Activated T-cell treated with anti-CD3 and anti-CD28 coated beads, Interleukin-2, amount 50 U/mL, for 24 hours (primary cell): ENCODE results near the gene GNG2.

Experiments used
- DNase-seq: peaks from one replicate; pipeline ENCODE4 v3.0.0-alpha.2; 2020
- H3K27ac Mint-ChIP-seq: 2 replicates; pipeline ENCODE4 v1.8.0; 2020; ENCODE audit warnings: mild to moderate bottlenecking, mixed read lengths
- H3K27me3 Mint-ChIP-seq: 2 replicates; pipeline ENCODE4 v1.8.0; 2020; ENCODE audit warnings: mixed read lengths
- H3K36me3 Mint-ChIP-seq: 2 replicates; pipeline ENCODE4 v1.8.0; 2020; ENCODE audit warnings: low read depth, mixed read lengths
- H3K4me1 Mint-ChIP-seq: 2 replicates; pipeline ENCODE4 v1.8.0; 2020; ENCODE audit warnings: low read depth, mixed read lengths
- H3K4me3 Mint-ChIP-seq: 2 replicates; pipeline ENCODE4 v1.8.0; 2020; ENCODE audit warnings: mild to moderate bottlenecking, moderate library complexity, mixed read lengths
- H3K9me3 Mint-ChIP-seq: 2 replicates; pipeline ENCODE4 v1.8.0; 2020; ENCODE audit warnings: mixed read lengths

The GNG2 gene

DNA sequence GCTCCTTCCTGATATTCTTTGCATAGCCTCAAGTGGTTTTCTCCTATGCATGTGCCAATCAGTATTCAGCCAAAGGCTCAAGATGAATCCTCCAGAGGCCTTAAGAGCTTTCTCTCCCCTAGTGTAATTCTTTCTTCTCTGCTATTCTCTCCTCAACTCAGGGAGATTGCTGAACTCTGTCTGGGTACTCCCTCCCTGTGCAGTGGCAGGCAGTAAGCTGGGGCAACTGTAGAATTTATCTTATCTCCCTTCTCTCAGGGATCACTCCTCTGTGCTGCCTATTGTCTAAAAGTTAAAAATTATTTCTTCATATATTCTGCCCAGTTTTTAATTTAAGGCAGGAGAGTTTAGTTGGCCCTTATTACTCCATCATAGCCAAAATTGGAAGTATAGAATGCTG lies 100.5 kb downstream of the GNG2 start:
- Mint-ChIP-seq H3K4me3 (no peak overlapping the region), H3K27me3 (no peaks in the 10 kb centered on the region), H3K36me3 (peaks cover 86% of the 10 kb centered on the region), H3K9me3 (peaks cover 32% of the 10 kb centered on the region), H3K4me1 (peaks cover 51% of the 10 kb centered on the region), H3K27ac (peak overlapping the region; percentile 53)
- DNase-seq: no peak

DNA sequence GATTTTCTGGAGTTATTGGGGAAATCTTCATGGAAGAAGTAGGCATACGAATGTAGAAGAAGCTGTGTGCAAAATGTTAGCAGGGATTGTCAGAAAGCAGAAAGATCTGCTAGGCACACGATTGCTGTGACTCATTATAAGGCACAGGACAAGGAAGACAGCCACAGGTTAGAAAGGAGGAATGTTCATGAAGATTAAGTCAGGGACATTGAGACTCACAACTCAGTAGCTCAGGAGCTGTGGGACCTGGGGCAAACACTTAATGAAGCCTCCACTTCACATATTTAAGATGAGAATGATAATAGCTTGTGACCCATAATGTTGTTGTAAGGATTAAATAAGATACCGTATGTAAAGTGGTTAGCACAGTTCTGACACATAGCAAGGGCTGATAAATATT lies 102.3 kb downstream of the GNG2 start:
- Mint-ChIP-seq H3K9me3 (peaks cover 22% of the 10 kb centered on the region), H3K27me3 (no peaks in the 10 kb centered on the region), H3K27ac (peak overlapping the region; percentile 74), H3K36me3 (peaks cover 81% of the 10 kb centered on the region), H3K4me3 (peak overlapping the region; percentile 6), H3K4me1 (peaks cover 48% of the 10 kb centered on the region)
- DNase-seq: no peak

GRCh38 chr14:51963286-51963685 lies 102.9 kb downstream of the GNG2 start:
- H3K27me3 Mint-ChIP-seq: no peaks in the 10 kb centered on the region
- peak overlapping the region; percentile 45 for H3K4me3 Mint-ChIP-seq
- H3K36me3 Mint-ChIP-seq: peaks cover 81% of the 10 kb centered on the region
- H3K9me3 Mint-ChIP-seq: peaks cover 19% of the 10 kb centered on the region
- H3K27ac Mint-ChIP-seq: peak overlapping the region; percentile 74
- H3K4me1 Mint-ChIP-seq: peaks cover 48% of the 10 kb centered on the region
- DNase-seq: no peak

GRCh38 chr14:51967521-51967920 lies 107.1 kb downstream of the GNG2 start:
- H3K27me3 Mint-ChIP-seq: no peaks in the 10 kb centered on the region
- DNase-seq: no peak
- H3K4me1 Mint-ChIP-seq: peaks cover 16% of the 10 kb centered on the region
- peaks cover 58% of the 10 kb centered on the region for H3K36me3 Mint-ChIP-seq
- H3K4me3 Mint-ChIP-seq: no peak overlapping the region
- H3K9me3 Mint-ChIP-seq: no peaks in the 10 kb centered on the region
- peak overlapping the region; percentile 30 for H3K27ac Mint-ChIP-seq

- Mint-ChIP-seq H3K27ac (peak overlapping the region; percentile 3), H3K4me1 (peaks cover 1% of the 10 kb centered on the region), H3K36me3 (peaks cover 38% of the 10 kb centered on the region), H3K4me3 (no peak overlapping the region), H3K27me3 (no peaks in the 10 kb centered on the region), H3K9me3 (no peaks in the 10 kb centered on the region)
- no peak for DNase-seq
These were observed 109.6 kb downstream of the GNG2 start for GRCh38 chr14:51969852-51970540.

- Mint-ChIP-seq H3K4me1 (peaks cover 1% of the 10 kb centered on the region), H3K9me3 (no peaks in the 10 kb centered on the region), H3K27ac (no peak overlapping the region), H3K36me3 (peaks cover 18% of the 10 kb centered on the region), H3K27me3 (no peaks in the 10 kb centered on the region), H3K4me3 (no peak overlapping the region)
- no peak for DNase-seq
These were observed 112.2 kb downstream of the GNG2 start for GRCh38 chr14:51972566-51972965.

- Mint-ChIP-seq H3K4me3 (no peak overlapping the region), H3K36me3 (no peaks in the 10 kb centered on the region), H3K9me3 (no peaks in the 10 kb centered on the region), H3K4me1 (peaks cover 9% of the 10 kb centered on the region), H3K27me3 (no peaks in the 10 kb centered on the region), H3K27ac (no peak overlapping the region)
- DNase-seq: no peak
These were observed 116.7 kb downstream of the GNG2 start for GRCh38 chr14:51977075-51977474.

- DNase-seq: no peak
- peaks cover 9% of the 10 kb centered on the region for H3K4me1 Mint-ChIP-seq
- H3K27me3 Mint-ChIP-seq: no peaks in the 10 kb centered on the region
- H3K9me3 Mint-ChIP-seq: no peaks in the 10 kb centered on the region
- H3K4me3 Mint-ChIP-seq: no peak overlapping the region
- H3K27ac Mint-ChIP-seq: no peak overlapping the region
- no peaks in the 10 kb centered on the region for H3K36me3 Mint-ChIP-seq
These were observed 118.3 kb downstream of the GNG2 start for GRCh38 chr14:51978681-51979085.

DNA sequence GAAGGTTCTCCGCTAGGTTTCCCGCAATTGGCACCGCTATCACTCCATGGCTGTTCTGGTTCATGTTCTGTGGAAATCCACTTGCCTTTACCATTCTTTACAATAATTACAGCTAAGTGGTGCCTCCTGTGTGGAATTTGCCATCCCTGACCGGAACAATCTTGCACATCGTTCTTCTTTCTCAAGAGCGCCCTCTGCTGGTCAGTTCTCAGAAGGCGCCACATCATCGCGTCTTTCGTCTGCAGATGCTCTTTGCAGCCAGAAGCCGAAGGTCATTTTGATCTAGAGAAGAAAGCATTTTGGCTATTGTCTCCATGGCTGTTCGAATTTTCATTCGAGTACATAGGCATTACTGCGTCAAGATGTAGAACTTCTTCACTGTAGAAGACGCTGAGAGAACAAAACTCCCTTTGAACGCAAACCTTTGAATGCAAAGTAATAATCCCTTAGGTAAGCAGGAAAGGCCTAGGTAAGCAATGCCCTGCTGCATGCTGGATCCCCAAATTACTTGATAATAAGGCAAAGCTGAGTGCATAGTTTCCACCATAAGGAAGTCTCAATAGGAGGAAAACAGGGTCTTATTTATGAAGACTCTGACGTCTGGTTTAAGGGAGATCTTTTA lies 118.8 kb downstream of the GNG2 start:
- no peaks in the 10 kb centered on the region for H3K27me3 Mint-ChIP-seq
- no peaks in the 10 kb centered on the region for H3K36me3 Mint-ChIP-seq
- no peak overlapping the region for H3K27ac Mint-ChIP-seq
- H3K9me3 Mint-ChIP-seq: no peaks in the 10 kb centered on the region
- peaks cover 9% of the 10 kb centered on the region for H3K4me1 Mint-ChIP-seq
- H3K4me3 Mint-ChIP-seq: no peak overlapping the region
- DNase-seq: peak; percentile 88

GRCh38 chr14:51981218-51981854 lies 120.9 kb downstream of the GNG2 start:
- peaks cover 9% of the 10 kb centered on the region for H3K4me1 Mint-ChIP-seq
- no peaks in the 10 kb centered on the region for H3K36me3 Mint-ChIP-seq
- H3K27me3 Mint-ChIP-seq: no peaks in the 10 kb centered on the region
- H3K4me3 Mint-ChIP-seq: no peak overlapping the region
- DNase-seq: no peak
- H3K9me3 Mint-ChIP-seq: no peaks in the 10 kb centered on the region
- H3K27ac Mint-ChIP-seq: no peak overlapping the region

DNA sequence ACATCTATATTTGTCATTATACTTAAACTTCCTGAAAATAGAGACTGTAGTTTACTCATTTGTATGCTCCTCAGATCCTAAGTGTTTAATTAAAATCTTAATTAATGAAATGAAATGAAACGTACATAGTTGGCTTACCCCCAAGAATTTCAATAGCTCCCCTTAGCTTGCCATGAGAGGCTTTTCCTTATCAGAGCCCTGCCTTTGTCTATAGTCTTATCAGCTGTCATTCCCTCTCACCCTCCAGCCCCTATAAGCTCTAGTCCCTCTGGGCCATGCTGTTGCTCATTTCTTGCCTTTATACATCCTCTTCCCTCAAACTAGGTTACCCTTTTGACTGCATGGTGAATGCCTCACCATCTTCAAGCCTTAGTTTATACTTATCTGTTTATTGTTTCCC lies 127.8 kb downstream of the GNG2 start:
- Mint-ChIP-seq H3K4me1 (peaks cover 30% of the 10 kb centered on the region), H3K36me3 (peaks cover 27% of the 10 kb centered on the region), H3K27me3 (no peaks in the 10 kb centered on the region), H3K4me3 (peak overlapping the region; percentile 87), H3K27ac (peak overlapping the region; percentile 90), H3K9me3 (no peaks in the 10 kb centered on the region)
- no peak for DNase-seq

- H3K27me3 Mint-ChIP-seq: no peaks in the 10 kb centered on the region
- H3K4me1 Mint-ChIP-seq: peaks cover 40% of the 10 kb centered on the region
- peaks cover 41% of the 10 kb centered on the region for H3K36me3 Mint-ChIP-seq
- peak within 1 kb of the TSS; percentile 87 for H3K4me3 Mint-ChIP-seq
- H3K27ac Mint-ChIP-seq: peak within 1 kb of the TSS; percentile 90
- peak; percentile 93 for DNase-seq
- H3K9me3 Mint-ChIP-seq: no peaks in the 10 kb centered on the region
These were observed 129.2 kb downstream of the GNG2 start, which contains the start of gene RTRAF for GRCh38 chr14:51989293-51990234. TSS of gene RTRAF (plus strand) at chr14:51989546. CDS start at chr14:51989640, 94 bp downstream.

DNA sequence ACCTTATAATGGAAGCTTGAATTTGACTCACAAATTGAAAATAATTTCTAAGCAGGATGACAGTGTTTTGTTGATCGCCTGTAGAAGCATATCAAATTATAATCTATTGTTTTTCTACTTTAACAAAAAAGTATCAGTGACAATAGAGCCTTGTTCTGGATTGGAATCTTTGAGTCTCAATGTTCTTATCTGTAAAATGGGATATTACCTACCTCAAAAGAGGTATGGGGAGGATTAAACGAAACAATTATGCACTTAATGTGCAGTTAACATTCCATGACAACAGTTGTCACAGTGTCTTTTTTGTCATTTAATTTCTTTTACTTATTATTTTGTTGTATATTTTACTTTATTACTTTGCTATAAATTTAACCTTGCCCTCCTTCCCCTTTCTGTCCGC lies 130.1 kb downstream of the GNG2 start:
- peaks cover 48% of the 10 kb centered on the region for H3K4me1 Mint-ChIP-seq
- DNase-seq: no peak
- H3K9me3 Mint-ChIP-seq: no peaks in the 10 kb centered on the region
- no peaks in the 10 kb centered on the region for H3K27me3 Mint-ChIP-seq
- H3K4me3 Mint-ChIP-seq: peak overlapping the region; percentile 87
- H3K27ac Mint-ChIP-seq: peak overlapping the region; percentile 90
- H3K36me3 Mint-ChIP-seq: peaks cover 50% of the 10 kb centered on the region

DNA sequence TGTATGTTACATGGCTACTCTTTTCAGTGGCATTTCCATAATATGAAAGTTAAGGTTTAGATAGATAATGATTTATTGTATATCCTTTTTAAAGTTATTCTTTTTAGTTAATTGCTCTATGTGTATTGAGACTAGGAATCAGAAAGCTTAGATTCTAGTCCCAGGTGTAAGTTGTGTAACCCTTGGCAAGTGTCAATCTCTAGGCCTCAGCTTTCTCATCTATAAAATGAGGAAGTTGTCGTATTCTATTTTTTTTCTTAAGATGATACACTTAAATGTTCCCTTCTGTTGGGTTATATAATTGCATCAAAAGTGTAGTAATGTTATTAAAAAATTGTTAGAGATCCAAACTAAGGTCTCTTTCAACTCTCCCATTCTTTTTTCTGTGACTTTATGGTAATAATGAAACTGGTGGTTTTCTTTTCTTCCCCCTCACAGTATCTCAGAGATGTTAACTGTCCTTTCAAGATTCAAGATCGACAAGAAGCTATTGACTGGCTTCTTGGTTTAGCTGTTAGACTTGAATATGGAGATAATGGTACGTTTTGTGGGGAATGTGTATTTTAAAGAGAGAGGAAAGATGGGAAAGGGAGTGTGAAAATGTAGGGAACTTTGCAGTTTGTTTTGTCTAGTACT lies 133.0 kb downstream of the GNG2 start:
- Mint-ChIP-seq H3K9me3 (no peaks in the 10 kb centered on the region), H3K27ac (peak overlapping the region; percentile 35), H3K36me3 (peaks cover 77% of the 10 kb centered on the region), H3K27me3 (no peaks in the 10 kb centered on the region), H3K4me1 (peaks cover 58% of the 10 kb centered on the region), H3K4me3 (no peak overlapping the region)
- DNase-seq: no peak
